Parietal lobe (tissue), 1 donor: ENCODE data around the gene UPP2. TPM values are rescaled to one million over a fixed set of nuclear protein-coding genes. Genes with fewer than 3 reads are reported as not detected.

Experiments
- total RNA-seq: library from RNA; depleted of rRNA; stranded (reverse); fragments of >200 nt; gene quantifications from one replicate; pipeline ENCODE4 v1.2.3, GENCODE V29; 2014

The UPP2 gene
- total RNA-seq = 3.1 TPM

GRCh38 chr2:158101384-158101926 is at the start of gene UPP2:
TSS of gene UPP2 (plus strand) at chr2:158101876. CDS start at chr2:158102064, 188 bp downstream.

Other genes starting within 250 kb of the UPP2 start
- 34.4 TPM for gene ACVR1, start 225.5 kb upstream of the UPP2 start, total RNA-seq